SK-N-SH (cell line): ENCODE measurements around the gene FRRS1L. TPM values are rescaled to one million over a fixed set of nuclear protein-coding genes. Genes with fewer than 3 reads are reported as not detected.
A peak's percentile ranks its signal among the peaks of the same experiment; 100 is the strongest.

Source experiments
- CTCF ChIA-PET: fragments of 300-600, 350-600 bp; formaldehyde crosslinking; extraction: SDS; loops from one replicate; lab custom pipeline; 2021; lab: Yijun Ruan, JAX
- POLR2A ChIA-PET: fragments of 350-600 bp; sonication (Branson Sonifier 250); formaldehyde crosslinking; extraction: SDS; loops from one replicate; lab custom pipeline; 2020; ENCODE audit warnings: antibody characterized with exemption, inconsistent platforms; lab: Yijun Ruan, JAX
- DNase-seq: peaks from one replicate; pipeline ENCODE4 v3.0.0; 2012
- H2AFZ ChIP-seq: fragments of 200-600 bp; sonication (generic); 2 replicates; pipeline ENCODE4 v1.8.1; 2016; ENCODE audit warnings: antibody characterized with exemption, mild to moderate bottlenecking, low read depth
- H3F3A ChIP-seq: fragments of 200-600 bp; sonication (generic); replicated peaks from 2 replicates; pipeline ENCODE3; 2016; ENCODE audit warnings: antibody characterized with exemption, mild to moderate bottlenecking; ENCODE audit not compliant: insufficient read depth
- H3K27ac ChIP-seq, 2 experiments: fragments of 200-500 bp in 1 of 2; fragments of 200-600 bp in 1 of 2; sonication (Bioruptor generic) in 1 of 2; sonication (generic), shearing (Covaris generic) in 1 of 2; 2 replicates each; pipeline versions ENCODE4 v1.5.1 to v1.6.1; 2014 to 2016; ENCODE audit warnings: low read depth in 2 of 2, inconsistent platforms in 1 of 2, low read length in 1 of 2, mild to moderate bottlenecking in 1 of 2, mixed read lengths in 1 of 2
- H3K27me3 ChIP-seq: fragments of 200-600 bp; sonication (generic), shearing (Covaris generic); 2 replicates; pipeline ENCODE4 v1.6.1; 2016; ENCODE audit warnings: mixed run types; ENCODE audit not compliant: insufficient read depth
- H3K36me3 ChIP-seq, 2 experiments: fragments of 200-500 bp in 1 of 2; fragments of 200-600 bp in 1 of 2; sonication (Bioruptor generic) in 1 of 2; sonication (generic) in 1 of 2; replicated peaks in 1 of 2; 2 replicates each; pipeline versions ENCODE3 to v1.5.1; 2014 to 2016; ENCODE audit warnings: low read length in 1 of 2, mild to moderate bottlenecking in 1 of 2; ENCODE audit not compliant: insufficient read depth in 2 of 2, control insufficient read depth in 1 of 2
- H3K4me1 ChIP-seq, 2 experiments: fragments of 200-500 bp in 1 of 2; fragments of 200-600 bp in 1 of 2; sonication (Bioruptor generic) in 1 of 2; sonication (generic), shearing (Covaris generic) in 1 of 2; 2 replicates each; pipeline versions ENCODE4 v1.5.1 to v1.6.1; 2014 to 2016; ENCODE audit warnings: low read depth in 1 of 2, low read length in 1 of 2, mixed run types in 1 of 2; ENCODE audit not compliant: insufficient read depth in 2 of 2, control insufficient read depth in 1 of 2
- H3K4me2 ChIP-seq: fragments of 200-600 bp; sonication (generic), shearing (Covaris generic); 2 replicates; pipeline ENCODE4 v1.6.1; 2017; ENCODE audit warnings: mixed run types
- H3K4me3 ChIP-seq, 2 experiments: fragments of 200-500 bp in 1 of 2; fragments of 200-600 bp in 1 of 2; sonication (Bioruptor generic) in 1 of 2; sonication (generic), shearing (Covaris generic) in 1 of 2; 2 replicates each; pipeline versions ENCODE4 v1.5.1 to v1.8.1; 2014 to 2016; ENCODE audit warnings: low read depth in 2 of 2, inconsistent platforms in 1 of 2, low read length in 1 of 2, mild to moderate bottlenecking in 1 of 2, mixed read lengths in 1 of 2, moderate library complexity in 1 of 2
- H3K79me2 ChIP-seq: fragments of 200-600 bp; sonication (generic); 2 replicates; pipeline ENCODE4 v1.8.1; 2017; ENCODE audit warnings: mild to moderate bottlenecking; ENCODE audit not compliant: insufficient read depth
- H3K9ac ChIP-seq: fragments of 200-600 bp; sonication (generic); 2 replicates; pipeline ENCODE4 v1.6.1; 2017; ENCODE audit warnings: mixed run types
- H3K9me2 ChIP-seq: fragments of 200-600 bp; sonication (generic); 2 replicates; pipeline ENCODE4 v1.6.1; 2017; ENCODE audit warnings: mixed run types
- H3K9me3 ChIP-seq: fragments of 200-600 bp; sonication (generic); 2 replicates; pipeline ENCODE4 v1.6.1; 2017; ENCODE audit warnings: mixed run types, mild to moderate bottlenecking, moderate library complexity
- H4K20me1 ChIP-seq: fragments of 200-600 bp; sonication (generic); 2 replicates; pipeline ENCODE4 v1.6.1; 2017; ENCODE audit warnings: mild to moderate bottlenecking, mixed run types; ENCODE audit not compliant: insufficient read depth
- FOXM1 ChIP-seq: IDR thresholded peaks from 2 replicates; pipeline ENCODE4 v1.4.0; 2012; ENCODE audit warnings: low read depth, mild to moderate bottlenecking
- MEF2A ChIP-seq: IDR thresholded peaks from 2 replicates; pipeline ENCODE4 v1.4.0; 2012; ENCODE audit warnings: low read depth, borderline replicate concordance
- RXRA ChIP-seq: IDR thresholded peaks from 2 replicates; pipeline ENCODE4 v1.4.0; 2012; ENCODE audit warnings: low read depth, mild to moderate bottlenecking, borderline replicate concordance
- TCF12 ChIP-seq: IDR thresholded peaks from 2 replicates; pipeline ENCODE4 v1.4.0; 2012
- WGBS: methylation state at CpG from one replicate; pipeline ENCODE4 v1.1.6; 2017; ENCODE audit warnings: low lambda C conversion rate; 5-methylcytosine and 5-hydroxymethylcytosine counted together
- polyA plus RNA-seq, 3 experiments: library from polyadenylated mRNA; depleted of rRNA; stranded (reverse); fragments of >200 nt; gene quantifications; 2 replicates each; pipeline ENCODE4 v1.2.3, GENCODE V29; 2012
- TF ChIP-seq, protein P1 (sequence below): IDR thresholded peaks from 2 replicates; pipeline ENCODE4 v1.4.0; 2012; ENCODE audit warnings: low read depth, borderline replicate concordance
- TF ChIP-seq, protein P2 (sequence below): IDR thresholded peaks from 2 replicates; pipeline ENCODE4 v1.4.0; 2012; ENCODE audit warnings: low read depth

The FRRS1L gene
- polyA plus RNA-seq, 1 of the 3 experiments (the other 2 are of a cell fraction) = 3.7 TPM

DNA sequence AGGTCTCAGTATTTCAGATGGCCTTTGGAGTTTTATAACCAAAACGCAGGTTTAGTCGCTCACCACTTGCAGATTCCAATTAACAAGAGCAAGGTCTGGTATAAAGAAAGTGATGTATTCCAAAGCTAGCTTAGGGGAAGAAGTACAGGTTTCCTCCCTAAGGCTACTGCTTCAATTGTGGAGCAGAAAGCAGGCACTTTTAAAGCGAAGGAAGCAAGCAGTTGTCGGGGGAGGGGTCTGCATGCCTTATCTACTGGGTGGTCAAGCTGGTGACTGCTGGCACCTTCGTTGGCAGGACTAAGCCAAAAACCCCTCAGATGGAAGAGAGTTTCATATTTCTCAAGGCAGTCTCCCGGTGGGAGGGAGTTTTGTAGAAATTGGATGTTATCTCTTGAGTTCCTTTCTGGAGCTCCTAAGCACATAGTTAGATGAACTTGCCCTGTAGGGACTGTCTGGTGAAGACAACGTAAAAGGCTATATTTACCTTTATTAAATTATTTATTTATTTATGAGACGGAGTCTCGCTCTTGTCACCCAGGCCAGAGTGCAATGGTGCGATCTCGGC is 45.7 kb downstream of the FRRS1L start:
- TF ChIP-seq FOXM1 (no peak), TCF12 (no peak), RXRA (no peak)
- 92% methylated on average over 11 of the region's 11 CpGs for WGBS
- POLR2A ChIA-PET = no interaction called here

DNA sequence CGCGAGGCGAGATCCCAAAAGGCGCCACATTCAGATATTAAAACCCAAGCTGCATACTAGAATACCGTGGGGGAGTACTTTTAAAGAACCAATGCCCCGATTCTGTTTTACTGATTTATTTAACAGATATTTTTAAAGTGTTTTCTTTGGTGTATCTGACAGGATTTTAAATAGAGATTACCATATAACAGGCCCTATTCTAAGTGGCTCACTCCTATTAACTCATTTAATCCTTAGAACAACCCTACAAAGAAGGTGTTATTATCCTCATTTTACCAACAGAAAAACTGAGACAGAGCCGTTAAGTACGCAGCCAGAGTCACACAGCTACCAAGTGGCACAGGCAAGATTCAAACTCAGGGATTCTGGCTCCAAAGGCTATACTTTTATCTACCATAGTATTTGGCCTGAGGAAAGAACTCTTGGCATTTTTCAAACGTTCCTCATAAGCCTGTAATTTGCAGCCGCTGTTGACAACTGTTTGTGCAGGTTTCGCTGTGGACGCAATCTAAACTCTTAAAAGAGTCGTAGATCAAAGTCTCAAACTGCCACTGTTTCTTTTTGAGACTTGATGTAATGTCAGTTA is 46.8 kb downstream of the FRRS1L start:
- H3K36me3 ChIP-seq = no peaks in the 10 kb centered on the region
- peak overlapping the region; percentile 82; the same call in 1 of the 2 replicates for H2AFZ ChIP-seq
- H3K27me3 ChIP-seq = no peaks in the 10 kb centered on the region
- H3K27ac ChIP-seq = 0 out of 4 replicates have a peak overlapping the region, but pooled peaks of 1 of the 2 experiments have one; percentile 17
- peaks cover 13 to 15% of the 10 kb centered on the region in 2 experiments; a peak in 3 of 4 replicates for H3K4me1 ChIP-seq
- H3K4me3 ChIP-seq = peak overlapping the region; percentile 3 to 35; a peak in 1 of 4 replicates
- peak overlapping the region; percentile 42; the same call in 1 of the 2 replicates for H3K9ac ChIP-seq
- no peak for DNase-seq
- CTCF ChIA-PET = interaction anchor here (0.6 kb wide), 1 partner anchor 71 kb away, joined by 3 read pairs; no protein-coding TSS in a partner anchor
- H3F3A ChIP-seq = peaks cover 3% of the 10 kb centered on the region
- WGBS = 43% methylated on average over 13 of the region's 13 CpGs
- peaks cover 48% of the 10 kb centered on the region for H3K79me2 ChIP-seq
- H3K9me3 ChIP-seq = no peaks in the 10 kb centered on the region
- H3K9me2 ChIP-seq = no peaks in the 10 kb centered on the region
- TF ChIP-seq, protein P1, sequence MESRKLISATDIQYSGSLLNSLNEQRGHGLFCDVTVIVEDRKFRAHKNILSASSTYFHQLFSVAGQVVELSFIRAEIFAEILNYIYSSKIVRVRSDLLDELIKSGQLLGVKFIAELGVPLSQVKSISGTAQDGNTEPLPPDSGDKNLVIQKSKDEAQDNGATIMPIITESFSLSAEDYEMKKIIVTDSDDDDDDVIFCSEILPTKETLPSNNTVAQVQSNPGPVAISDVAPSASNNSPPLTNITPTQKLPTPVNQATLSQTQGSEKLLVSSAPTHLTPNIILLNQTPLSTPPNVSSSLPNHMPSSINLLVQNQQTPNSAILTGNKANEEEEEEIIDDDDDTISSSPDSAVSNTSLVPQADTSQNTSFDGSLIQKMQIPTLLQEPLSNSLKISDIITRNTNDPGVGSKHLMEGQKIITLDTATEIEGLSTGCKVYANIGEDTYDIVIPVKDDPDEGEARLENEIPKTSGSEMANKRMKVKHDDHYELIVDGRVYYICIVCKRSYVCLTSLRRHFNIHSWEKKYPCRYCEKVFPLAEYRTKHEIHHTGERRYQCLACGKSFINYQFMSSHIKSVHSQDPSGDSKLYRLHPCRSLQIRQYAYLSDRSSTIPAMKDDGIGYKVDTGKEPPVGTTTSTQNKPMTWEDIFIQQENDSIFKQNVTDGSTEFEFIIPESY = peak; percentile 97; the same call in 1 of the 2 replicates
- TF ChIP-seq, protein P2, sequence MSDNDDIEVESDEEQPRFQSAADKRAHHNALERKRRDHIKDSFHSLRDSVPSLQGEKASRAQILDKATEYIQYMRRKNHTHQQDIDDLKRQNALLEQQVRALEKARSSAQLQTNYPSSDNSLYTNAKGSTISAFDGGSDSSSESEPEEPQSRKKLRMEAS = peak; percentile 72
- TF ChIP-seq MEF2A = no peak
- POLR2A ChIA-PET = interaction anchor here (0.6 to 1.2 kb wide), 2 partner anchors 39 to 222 kb away, joined by 3 read pairs; no protein-coding TSS in a partner anchor
- peak overlapping the region; percentile 39; the same call in 1 of the 2 replicates for H3K4me2 ChIP-seq
- peaks cover 36% of the 10 kb centered on the region for H4K20me1 ChIP-seq

More for the DNA sequence above, 45.7 kb downstream of the FRRS1L start:
- CTCF ChIA-PET = no interaction called here
- H3K36me3 ChIP-seq = no peaks in the 10 kb centered on the region
- H3K4me3 ChIP-seq = no peak overlapping the region
- peaks cover 26% of the 10 kb centered on the region for H4K20me1 ChIP-seq
- H3K79me2 ChIP-seq = peaks cover 38% of the 10 kb centered on the region
- no peaks in the 10 kb centered on the region for H3K9me3 ChIP-seq
- peaks cover 3% of the 10 kb centered on the region for H3F3A ChIP-seq
- H3K9ac ChIP-seq = no peak overlapping the region
- no peak overlapping the region for H3K4me2 ChIP-seq
- no peak for DNase-seq
- H3K27ac ChIP-seq = no peak overlapping the region
- H3K27me3 ChIP-seq = no peaks in the 10 kb centered on the region
- no peak overlapping the region for H2AFZ ChIP-seq
- H3K4me1 ChIP-seq = peaks cover 13 to 15% of the 10 kb centered on the region in 2 experiments; a peak in 3 of 4 replicates
- no peaks in the 10 kb centered on the region for H3K9me2 ChIP-seq
